Stimulated activated CD4-positive, alpha-beta T cell treated with anti-CD3 and anti-CD28 coated beads, TNF-alpha, amount 100 ng/mL, for 48 hours (primary cell): Measurements from ENCODE around the gene AQP4.

ENCODE experiments used
- DNase-seq, 3 donors: peaks; one replicate each; pipeline ENCODE4 v3.0.0-alpha.2; 2020; ENCODE audit warnings: low read depth in 3 of 3

The AQP4 gene

GRCh38 chr18:26865557-26865956 lies at the start of gene AQP4:
TSS of gene AQP4 (minus strand) at chr18:26865707. CDS start at chr18:26865689, 18 bp downstream.
- DNase-seq: no peak

GRCh38 chr18:26911840-26912239 lies 46.3 kb upstream of the AQP4 start:
- DNase-seq: no peak

- no peak for DNase-seq
These were observed 44.2 kb upstream of the AQP4 start for GRCh38 chr18:26909599-26910290.

GRCh38 chr18:26908906-26909305 lies 43.4 kb upstream of the AQP4 start:
- DNase-seq: no peak

- no peak for DNase-seq
These were observed 36.8 kb upstream of the AQP4 start for GRCh38 chr18:26902291-26902690.

GRCh38 chr18:26901020-26901419 lies 35.5 kb upstream of the AQP4 start:
- DNase-seq: no peak

- DNase-seq: no peak
These were observed 28.9 kb upstream of the AQP4 start for GRCh38 chr18:26894426-26894825.

GRCh38 chr18:26893996-26894395 lies 28.5 kb upstream of the AQP4 start:
- no peak for DNase-seq

- no peak for DNase-seq
These were observed 22.8 kb upstream of the AQP4 start for GRCh38 chr18:26888259-26888658.

- DNase-seq: no peak
These were observed 9.6 kb upstream of the AQP4 start for GRCh38 chr18:26875040-26875654.

GRCh38 chr18:26874283-26874682 lies 8.8 kb upstream of the AQP4 start:
- no peak for DNase-seq

GRCh38 chr18:26869640-26870039 lies 4.1 kb upstream of the AQP4 start:
- DNase-seq: no peak

GRCh38 chr18:26868968-26869586 lies 3.6 kb upstream of the AQP4 start:
- DNase-seq: no peak

GRCh38 chr18:26867471-26867870 lies 2.0 kb upstream of the AQP4 start:
- no peak for DNase-seq

- no peak for DNase-seq
These were observed 849 bp downstream of the AQP4 start for GRCh38 chr18:26864658-26865057.

- DNase-seq: no peak
These were observed 1.5 kb downstream of the AQP4 start for GRCh38 chr18:26863921-26864497.

- no peak for DNase-seq
These were observed 2.2 kb downstream of the AQP4 start for GRCh38 chr18:26863122-26863879.

GRCh38 chr18:26862084-26862483 lies 3.4 kb downstream of the AQP4 start:
- no peak for DNase-seq

- DNase-seq: no peak
These were observed 11.1 kb downstream of the AQP4 start for GRCh38 chr18:26854292-26854881.

- no peak for DNase-seq
These were observed 12.1 kb downstream of the AQP4 start for GRCh38 chr18:26853401-26853800.

GRCh38 chr18:26843760-26844159 lies 21.7 kb downstream of the AQP4 start:
- DNase-seq: no peak

GRCh38 chr18:26840965-26841364 lies 24.5 kb downstream of the AQP4 start:
- DNase-seq: no peak
